VCaP (cell line): Measurements from ENCODE around the gene BRMS1.

Source experiments
- H3K27ac ChIP-seq: fragments of 450-650 bp; 2 replicates; pipeline ENCODE4 v1.5.1; 2017
- TF ChIP-seq, protein P1 (sequence below): fragments of 450-650 bp; conservative IDR thresholded peaks from 2 replicates; pipeline ENCODE4 v1.5.1; 2017; ENCODE audit warnings: mild to moderate bottlenecking, moderate library complexity

The BRMS1 gene

DNA sequence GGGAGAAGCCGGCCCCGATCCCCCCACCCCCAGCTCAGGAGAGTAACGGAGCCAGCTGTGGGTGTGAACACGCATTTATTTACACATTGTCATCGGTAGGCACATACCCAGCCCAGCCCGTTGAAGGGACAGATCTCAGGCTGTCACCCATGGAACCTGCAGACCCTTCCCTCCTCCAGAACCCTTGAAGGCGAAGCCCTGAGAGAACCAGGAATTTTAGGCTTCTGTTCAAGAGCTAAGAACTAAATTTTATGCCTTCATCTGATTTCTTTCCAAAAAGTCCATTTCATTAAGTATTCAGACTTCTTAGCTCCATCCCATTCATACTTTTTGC lies 379 bp upstream of the BRMS1 start:
- peak overlapping the region; percentile 98 for H3K27ac ChIP-seq
- TF ChIP-seq, protein P1, sequence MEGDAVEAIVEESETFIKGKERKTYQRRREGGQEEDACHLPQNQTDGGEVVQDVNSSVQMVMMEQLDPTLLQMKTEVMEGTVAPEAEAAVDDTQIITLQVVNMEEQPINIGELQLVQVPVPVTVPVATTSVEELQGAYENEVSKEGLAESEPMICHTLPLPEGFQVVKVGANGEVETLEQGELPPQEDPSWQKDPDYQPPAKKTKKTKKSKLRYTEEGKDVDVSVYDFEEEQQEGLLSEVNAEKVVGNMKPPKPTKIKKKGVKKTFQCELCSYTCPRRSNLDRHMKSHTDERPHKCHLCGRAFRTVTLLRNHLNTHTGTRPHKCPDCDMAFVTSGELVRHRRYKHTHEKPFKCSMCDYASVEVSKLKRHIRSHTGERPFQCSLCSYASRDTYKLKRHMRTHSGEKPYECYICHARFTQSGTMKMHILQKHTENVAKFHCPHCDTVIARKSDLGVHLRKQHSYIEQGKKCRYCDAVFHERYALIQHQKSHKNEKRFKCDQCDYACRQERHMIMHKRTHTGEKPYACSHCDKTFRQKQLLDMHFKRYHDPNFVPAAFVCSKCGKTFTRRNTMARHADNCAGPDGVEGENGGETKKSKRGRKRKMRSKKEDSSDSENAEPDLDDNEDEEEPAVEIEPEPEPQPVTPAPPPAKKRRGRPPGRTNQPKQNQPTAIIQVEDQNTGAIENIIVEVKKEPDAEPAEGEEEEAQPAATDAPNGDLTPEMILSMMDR: no peak

DNA sequence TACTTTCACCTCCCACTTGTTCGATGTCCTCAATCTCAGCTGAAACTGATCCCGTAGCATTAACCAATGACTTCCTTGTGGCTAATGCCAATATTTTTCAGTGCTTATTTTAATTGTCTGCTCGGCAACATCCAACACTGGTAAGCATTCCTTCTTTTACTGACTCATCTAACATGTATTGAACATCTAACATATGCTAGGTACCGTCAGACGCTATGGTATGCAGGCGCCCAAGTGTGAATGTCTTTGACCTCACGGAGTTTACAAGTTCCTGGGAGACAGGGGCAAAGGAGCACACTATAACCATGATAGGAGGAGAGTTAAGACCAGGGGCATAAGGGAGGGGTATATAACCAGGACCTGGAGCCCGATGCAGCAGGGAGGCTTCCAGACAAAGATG lies 1.7 kb downstream of the BRMS1 start:
- TF ChIP-seq, protein P1: no peak
- H3K27ac ChIP-seq: peak overlapping the region; percentile 98

DNA sequence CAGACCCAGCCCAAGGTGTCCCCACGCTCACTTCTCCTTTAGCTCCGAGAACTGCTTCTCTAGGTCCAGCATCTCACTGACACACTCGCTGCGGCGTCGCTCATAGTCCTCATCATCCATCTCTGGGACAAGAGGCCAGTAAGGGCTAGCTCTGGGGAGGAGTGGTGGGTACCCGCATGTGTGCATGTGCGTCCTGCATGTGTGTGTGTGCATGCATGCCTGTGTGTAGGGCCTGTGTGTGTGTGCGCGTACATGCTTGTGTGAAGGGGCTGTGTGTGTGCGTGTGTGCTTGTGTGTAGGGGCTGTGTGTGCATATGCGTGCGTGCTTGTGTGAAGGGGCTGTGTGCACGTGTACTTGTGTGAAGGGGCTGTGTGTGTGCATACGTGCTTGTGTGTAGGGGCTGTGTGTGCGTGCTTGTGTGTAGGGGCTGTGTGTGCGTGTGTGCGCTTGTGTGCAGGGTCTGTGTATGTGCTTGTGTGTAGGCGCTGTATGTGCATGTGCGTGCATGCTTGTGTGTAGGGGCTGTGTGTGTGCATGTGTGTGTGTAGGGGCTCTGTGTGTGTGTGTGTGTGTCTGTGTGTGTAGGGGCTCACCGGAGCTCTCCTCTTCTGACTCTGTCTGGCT lies 3.3 kb downstream of the BRMS1 start:
- H3K27ac ChIP-seq: no peak overlapping the region
- TF ChIP-seq, protein P1: no peak

DNA sequence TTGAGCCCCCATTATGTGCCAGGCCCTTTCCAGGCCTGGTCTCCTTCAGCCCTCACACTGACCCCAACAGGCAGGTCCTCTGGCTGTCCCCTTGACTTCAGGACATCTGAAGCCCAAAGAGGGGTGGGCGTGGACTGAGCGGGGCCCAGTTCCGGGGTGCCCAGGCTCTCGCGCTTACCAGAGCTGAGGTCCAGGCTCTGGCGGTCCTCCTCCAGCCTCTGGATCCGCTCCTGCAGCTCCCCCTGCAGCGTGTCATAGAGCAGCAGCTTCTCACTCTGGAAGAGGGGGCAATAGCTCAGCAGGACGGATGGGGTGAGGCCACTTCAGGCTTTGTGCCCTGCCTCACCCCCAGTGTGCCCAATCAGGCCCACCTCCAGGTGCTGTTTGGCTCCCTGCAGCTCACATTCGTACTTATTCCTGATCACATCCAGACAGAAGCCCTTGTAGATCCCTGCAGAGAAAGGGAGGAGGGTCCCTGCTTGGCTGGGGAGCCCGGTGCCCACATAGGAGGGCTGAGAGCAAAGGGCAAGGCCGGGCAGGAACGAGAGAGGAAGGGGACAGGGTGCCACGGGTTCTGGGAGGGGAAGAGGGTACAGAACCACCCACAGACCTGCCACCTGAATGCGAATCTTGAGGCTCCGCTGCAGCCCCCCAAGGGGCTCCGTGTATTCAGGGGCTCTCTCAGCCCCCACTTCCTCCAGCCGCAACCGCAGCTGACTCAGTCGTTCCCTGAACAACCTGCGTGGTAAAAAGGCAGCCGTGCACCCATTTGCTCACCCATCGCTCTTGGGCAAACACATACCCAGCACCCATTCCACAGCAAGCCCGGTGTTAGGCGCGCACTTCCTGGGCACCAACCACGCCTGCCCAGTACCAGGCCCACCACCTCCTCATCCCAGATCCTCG lies 4.1 kb downstream of the BRMS1 start:
- H3K27ac ChIP-seq: no peak overlapping the region
- TF ChIP-seq, protein P1: no peak

DNA sequence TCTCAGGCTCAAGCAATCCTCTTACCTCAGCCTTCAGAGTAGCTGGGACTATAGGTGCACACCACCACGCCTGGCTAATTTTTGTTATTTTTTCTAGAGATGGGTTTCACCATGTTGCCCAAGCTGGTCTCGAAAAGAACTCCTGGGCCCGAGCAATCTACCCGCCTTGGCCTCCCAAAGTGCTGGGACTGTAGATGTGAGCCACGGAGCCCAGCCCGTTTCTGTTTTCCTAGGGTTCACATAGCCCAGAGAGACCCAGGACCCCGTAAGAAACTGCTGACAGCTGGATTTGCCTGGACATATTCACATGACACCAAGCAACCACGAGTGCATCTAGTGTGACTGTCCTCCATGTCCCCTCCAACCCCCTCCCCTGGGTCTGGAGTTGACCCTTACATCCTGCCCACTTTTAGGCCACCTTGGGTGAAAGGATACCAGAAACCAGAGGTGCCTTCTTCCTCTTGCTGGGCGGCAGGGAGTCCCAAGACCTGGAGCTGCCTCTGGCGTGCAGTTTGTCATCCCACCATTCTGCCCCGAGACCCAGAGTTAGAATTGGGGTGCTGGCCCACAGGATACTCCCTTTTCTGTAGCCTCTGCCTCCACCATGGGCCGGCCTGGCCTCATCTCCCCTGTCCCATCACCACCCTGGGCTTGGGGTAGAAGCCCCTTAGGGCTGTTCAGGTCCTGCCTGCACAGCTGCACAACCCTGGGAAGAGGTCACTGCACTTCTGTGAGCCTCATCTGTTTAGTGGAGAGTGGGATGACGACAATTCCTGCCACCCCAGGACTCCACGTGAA lies 5.0 kb downstream of the BRMS1 start:
- TF ChIP-seq, protein P1: no peak

DNA sequence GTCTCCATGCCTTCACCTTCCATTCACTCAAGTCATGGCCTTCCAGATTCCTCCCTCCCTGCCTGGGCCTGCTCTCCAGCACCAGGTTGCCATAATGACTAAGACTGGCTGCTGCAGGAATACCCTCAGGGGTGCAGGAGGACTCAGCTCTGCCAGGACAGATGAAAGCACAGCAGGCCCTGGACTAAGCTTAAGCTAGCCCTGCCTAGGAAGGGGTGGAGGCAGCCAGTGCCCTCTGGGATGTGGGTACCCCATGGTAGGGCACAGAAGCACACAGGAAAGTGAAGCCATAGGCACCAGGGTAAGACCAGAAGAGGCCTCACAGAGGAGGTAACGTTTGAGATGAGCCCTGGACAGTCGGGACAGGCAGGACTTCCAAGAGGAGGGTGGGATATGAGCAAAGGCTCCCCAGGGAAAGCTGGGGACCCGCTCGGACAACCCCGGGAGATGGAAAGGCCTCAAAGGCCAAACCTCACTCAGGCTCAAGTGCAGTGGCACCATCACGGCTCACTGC lies 5.7 kb downstream of the BRMS1 start:
- TF ChIP-seq, protein P1: no peak
- H3K27ac ChIP-seq: no peak overlapping the region

More for the DNA sequence above, 5.0 kb downstream of the BRMS1 start:
- no peak overlapping the region for H3K27ac ChIP-seq
